ENCODE results near the gene CFAP74.

Gene CFAP74

GRCh38 chr1:1873186-1873585 lies 130.4 kb downstream of the CFAP74 start:
- no peak for DNase-seq (ENCODE audit: low read depth)

GRCh38 chr1:1872329-1872994 lies 131.1 kb downstream of the CFAP74 start:
- DNase-seq (ENCODE audit: low read depth) = no peak
